ENCODE results near the gene ISX. TPM values are rescaled to one million over a fixed set of nuclear protein-coding genes. Genes with fewer than 3 reads are reported as not detected.

ISX gene
- total RNA-seq, 6 experiments from 2014 or later, result not detected

DNA sequence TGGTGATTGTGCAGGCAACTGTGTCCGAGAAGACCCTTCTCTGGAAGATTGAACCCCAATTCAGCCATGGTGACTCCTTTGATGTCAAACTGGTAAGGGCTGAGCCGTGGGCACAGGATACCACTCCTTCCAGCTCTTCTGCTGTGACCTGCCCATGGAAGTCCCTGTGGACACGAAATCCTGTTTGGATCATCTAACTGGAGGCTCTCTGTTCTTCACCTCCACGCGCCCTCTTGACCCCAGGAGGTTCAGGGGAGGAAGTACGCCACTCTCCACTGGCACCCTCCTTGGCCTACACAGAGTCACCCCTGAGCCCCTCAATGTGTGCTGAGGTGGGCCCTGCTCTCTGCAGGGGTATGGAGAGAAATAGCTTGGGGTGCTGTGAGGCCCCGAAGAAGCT, 810 bp downstream of the ISX start:
- Mint-ChIP-seq H3K4me3 (no peak overlapping the region), H3K27me3 (ENCODE audit: insufficient read depth) (peaks cover 1% of the 10 kb centered on the region), H3K9me3 (peaks cover 65% of the 10 kb centered on the region), H3K4me1 (ENCODE audit: low read depth) (no peaks in the 10 kb centered on the region), H3K36me3 (ENCODE audit: low read depth) (0 out of 2 replicates have a peak, but pooled peaks cover 3% of the 10 kb centered on the region), H3K27ac (no peak overlapping the region)
- no peak for DNase-seq
- TF ChIP-seq, protein P1, sequence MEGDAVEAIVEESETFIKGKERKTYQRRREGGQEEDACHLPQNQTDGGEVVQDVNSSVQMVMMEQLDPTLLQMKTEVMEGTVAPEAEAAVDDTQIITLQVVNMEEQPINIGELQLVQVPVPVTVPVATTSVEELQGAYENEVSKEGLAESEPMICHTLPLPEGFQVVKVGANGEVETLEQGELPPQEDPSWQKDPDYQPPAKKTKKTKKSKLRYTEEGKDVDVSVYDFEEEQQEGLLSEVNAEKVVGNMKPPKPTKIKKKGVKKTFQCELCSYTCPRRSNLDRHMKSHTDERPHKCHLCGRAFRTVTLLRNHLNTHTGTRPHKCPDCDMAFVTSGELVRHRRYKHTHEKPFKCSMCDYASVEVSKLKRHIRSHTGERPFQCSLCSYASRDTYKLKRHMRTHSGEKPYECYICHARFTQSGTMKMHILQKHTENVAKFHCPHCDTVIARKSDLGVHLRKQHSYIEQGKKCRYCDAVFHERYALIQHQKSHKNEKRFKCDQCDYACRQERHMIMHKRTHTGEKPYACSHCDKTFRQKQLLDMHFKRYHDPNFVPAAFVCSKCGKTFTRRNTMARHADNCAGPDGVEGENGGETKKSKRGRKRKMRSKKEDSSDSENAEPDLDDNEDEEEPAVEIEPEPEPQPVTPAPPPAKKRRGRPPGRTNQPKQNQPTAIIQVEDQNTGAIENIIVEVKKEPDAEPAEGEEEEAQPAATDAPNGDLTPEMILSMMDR (IDR thresholded peaks at IDR 0.05), result no peak

DNA sequence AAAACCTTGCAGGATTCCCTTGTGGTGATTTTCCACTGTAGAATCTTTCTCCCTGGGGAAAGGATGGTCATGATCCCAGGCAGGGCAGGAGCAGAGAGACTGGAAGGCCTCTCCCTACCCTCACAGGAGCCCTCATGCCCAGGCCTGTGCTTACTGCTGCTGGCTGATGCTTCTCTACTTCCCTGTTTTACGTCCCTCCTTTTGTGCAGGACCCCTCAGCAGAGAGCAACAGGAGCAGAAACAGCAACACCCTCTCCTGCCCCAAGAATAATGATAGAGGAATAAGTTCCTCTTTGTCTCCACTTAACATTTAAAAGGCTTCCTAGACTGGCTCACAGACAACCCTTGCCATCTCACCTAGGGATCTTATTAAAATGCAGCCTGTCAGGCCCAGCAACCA, 3.6 kb downstream of the ISX start:
- H3K36me3 Mint-ChIP-seq (ENCODE audit: low read depth), result 0 out of 2 replicates have a peak, but pooled peaks cover 3% of the 10 kb centered on the region
- TF ChIP-seq, protein P1 (IDR thresholded peaks at IDR 0.05), result no peak
- H3K4me3 Mint-ChIP-seq, result no peak overlapping the region
- DNase-seq, result no peak
- no peak overlapping the region for H3K27ac Mint-ChIP-seq
- H3K9me3 Mint-ChIP-seq, result peaks cover 66% of the 10 kb centered on the region
- peaks cover 1% of the 10 kb centered on the region for H3K27me3 Mint-ChIP-seq (ENCODE audit: insufficient read depth)
- no peaks in the 10 kb centered on the region for H3K4me1 Mint-ChIP-seq (ENCODE audit: low read depth)

DNA sequence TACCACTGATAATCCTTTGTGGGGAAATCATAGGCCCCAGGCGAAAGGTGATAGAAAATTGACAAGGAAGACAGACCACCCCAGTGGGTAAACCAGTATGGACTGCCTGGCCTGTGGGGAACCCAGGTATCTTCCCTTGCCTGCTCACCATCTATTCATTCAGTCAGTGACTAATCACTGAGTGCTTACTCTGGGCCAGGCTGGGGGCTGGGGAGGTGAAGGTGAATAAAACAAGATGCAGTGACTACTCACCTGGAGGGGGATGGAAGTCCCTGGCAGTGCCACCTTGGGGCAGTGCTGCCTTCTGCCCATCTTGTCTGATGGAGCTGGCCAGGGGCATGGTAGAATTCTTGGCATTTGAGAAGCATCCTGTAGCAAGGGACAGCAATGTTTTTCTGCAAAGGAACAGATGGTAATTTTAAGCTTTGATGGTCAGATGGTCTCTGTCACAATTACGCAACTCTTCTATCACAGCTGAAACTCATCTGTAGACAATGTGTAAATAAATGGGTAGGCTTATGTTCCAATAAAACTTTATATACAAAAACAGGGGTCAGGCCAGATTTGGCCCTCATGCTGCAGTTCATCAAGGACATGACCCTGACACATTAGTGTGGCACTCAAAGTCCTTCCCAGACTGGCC, 4.6 kb downstream of the ISX start:
- no peak for DNase-seq
- peaks cover 64% of the 10 kb centered on the region for H3K9me3 Mint-ChIP-seq
- TF ChIP-seq, protein P1 (IDR thresholded peaks at IDR 0.05), result no peak
- no peaks in the 10 kb centered on the region for H3K4me1 Mint-ChIP-seq (ENCODE audit: low read depth)
- H3K27me3 Mint-ChIP-seq (ENCODE audit: insufficient read depth), result peaks cover 1% of the 10 kb centered on the region
- 0 out of 2 replicates have a peak, but pooled peaks cover 10% of the 10 kb centered on the region for H3K36me3 Mint-ChIP-seq (ENCODE audit: low read depth)
- H3K27ac Mint-ChIP-seq, result no peak overlapping the region
- no peak overlapping the region for H3K4me3 Mint-ChIP-seq

DNA sequence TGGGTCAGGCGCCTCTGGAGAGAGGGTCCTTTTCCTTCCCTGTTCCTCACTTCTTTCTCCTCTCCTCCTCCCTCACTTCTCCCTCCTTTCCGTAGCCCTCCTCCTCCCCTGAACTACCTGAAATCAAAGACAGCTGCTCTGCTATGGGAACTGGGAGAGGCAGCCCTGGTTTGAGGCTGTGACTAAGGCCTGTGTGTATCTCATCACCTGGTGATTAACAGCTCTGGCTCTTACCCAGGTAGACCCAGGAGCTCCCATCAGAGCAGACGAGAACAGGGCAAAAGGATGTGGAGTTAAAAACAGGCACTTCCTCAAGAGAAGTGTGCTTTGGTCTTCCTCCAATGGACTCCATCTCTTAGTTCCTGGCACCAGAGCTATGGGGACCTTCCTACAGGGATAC, 5.8 kb downstream of the ISX start:
- H3K27ac Mint-ChIP-seq, result no peak overlapping the region
- no peak for DNase-seq
- peaks cover 68% of the 10 kb centered on the region for H3K9me3 Mint-ChIP-seq
- H3K4me1 Mint-ChIP-seq (ENCODE audit: low read depth), result no peaks in the 10 kb centered on the region
- TF ChIP-seq, protein P1 (IDR thresholded peaks at IDR 0.05), result no peak
- peaks cover 1% of the 10 kb centered on the region for H3K27me3 Mint-ChIP-seq (ENCODE audit: insufficient read depth)
- H3K36me3 Mint-ChIP-seq (ENCODE audit: low read depth), result 0 out of 2 replicates have a peak, but pooled peaks cover 10% of the 10 kb centered on the region
- H3K4me3 Mint-ChIP-seq, result no peak overlapping the region

DNA sequence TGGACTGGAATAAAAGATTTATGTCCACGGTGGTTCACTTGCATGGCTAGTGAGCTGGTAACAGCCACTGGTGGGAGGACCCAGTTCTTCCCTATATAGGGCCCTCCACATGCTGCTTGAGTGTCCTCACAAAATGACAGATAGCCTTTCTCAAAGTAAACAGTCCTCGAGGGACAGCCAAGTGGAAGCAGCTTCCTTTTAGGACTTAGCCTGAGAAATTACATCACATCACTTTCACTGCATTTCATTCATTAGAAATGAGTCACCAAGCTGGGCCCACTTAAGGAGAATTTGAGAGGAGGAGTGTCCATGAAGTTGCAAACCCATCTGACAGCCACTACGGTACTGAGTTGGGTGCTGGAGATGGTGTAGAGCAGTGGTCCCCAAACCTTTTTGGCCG, 7.0 kb downstream of the ISX start:
- H3K36me3 Mint-ChIP-seq (ENCODE audit: low read depth), result 0 out of 2 replicates have a peak, but pooled peaks cover 10% of the 10 kb centered on the region
- H3K27me3 Mint-ChIP-seq (ENCODE audit: insufficient read depth), result peaks cover 1% of the 10 kb centered on the region
- H3K4me1 Mint-ChIP-seq (ENCODE audit: low read depth), result no peaks in the 10 kb centered on the region
- H3K27ac Mint-ChIP-seq, result no peak overlapping the region
- DNase-seq, result no peak
- H3K4me3 Mint-ChIP-seq, result no peak overlapping the region
- TF ChIP-seq, protein P1 (IDR thresholded peaks at IDR 0.05), result no peak
- H3K9me3 Mint-ChIP-seq, result peaks cover 66% of the 10 kb centered on the region

Measured in HFFc6 (cell line).